ENCODE data around the gene CPA1.

- TF ChIP-seq POLR2AphosphoS5 (IDR thresholded peaks at IDR 0.05; ENCODE audit: control insufficient read depth, insufficient read depth, low read depth, low read length) (no peak), CHD4 (IDR thresholded peaks at IDR 0.05; ENCODE audit: insufficient read depth, insufficient replicate concordance, low read depth, low read length, poor library complexity, severe bottlenecking) (no peak)
These were observed 10.3 kb upstream of the CPA1 start for GRCh38 chr7:130369831-130370550.

Data from K562 (cell line).